ENCODE data around the gene TSC22D2.

DNA sequence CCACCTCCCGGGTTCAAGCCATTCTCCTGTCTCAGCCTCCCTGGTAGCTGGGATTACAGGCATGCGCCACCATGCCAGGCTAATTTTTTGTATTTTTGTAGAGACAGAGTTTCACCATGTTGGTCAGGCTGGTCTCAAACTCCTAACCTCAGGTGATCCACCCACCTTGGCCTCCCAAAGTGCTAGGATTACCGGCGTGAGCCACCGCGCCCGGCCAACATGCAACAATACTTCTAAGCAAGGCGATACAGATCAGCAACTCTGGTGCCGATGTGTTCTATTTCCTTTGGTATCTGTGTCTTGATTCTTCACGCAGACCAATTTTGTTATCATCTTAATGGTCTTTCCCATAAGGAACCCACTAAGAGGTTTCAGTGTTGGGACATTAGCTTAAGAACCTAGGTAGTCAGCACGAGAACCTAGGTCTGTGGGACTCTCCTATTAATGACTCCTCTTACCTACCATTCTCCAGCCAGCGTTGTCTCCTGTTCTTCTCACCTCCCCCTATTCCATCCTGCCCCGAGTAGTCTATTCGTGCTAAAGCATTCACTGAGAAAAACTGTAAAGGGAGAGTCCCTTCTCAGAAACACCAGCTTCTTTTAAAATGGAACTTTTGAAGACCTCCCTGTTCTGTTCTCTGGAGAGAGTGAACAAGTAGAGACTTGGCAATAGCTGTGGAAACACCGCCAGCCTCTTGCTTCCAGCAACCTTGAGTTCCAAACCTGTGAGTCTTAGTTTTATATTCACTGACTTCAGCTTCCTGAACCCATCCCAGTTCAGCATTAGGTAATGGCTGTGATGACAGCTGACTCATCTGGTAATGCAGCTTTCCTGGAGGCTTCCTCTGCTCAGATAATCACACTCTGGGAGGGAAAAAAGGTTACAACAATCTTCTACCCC is 61.2 kb downstream of the TSC22D2 start:
- TF ChIP-seq, protein P1, sequence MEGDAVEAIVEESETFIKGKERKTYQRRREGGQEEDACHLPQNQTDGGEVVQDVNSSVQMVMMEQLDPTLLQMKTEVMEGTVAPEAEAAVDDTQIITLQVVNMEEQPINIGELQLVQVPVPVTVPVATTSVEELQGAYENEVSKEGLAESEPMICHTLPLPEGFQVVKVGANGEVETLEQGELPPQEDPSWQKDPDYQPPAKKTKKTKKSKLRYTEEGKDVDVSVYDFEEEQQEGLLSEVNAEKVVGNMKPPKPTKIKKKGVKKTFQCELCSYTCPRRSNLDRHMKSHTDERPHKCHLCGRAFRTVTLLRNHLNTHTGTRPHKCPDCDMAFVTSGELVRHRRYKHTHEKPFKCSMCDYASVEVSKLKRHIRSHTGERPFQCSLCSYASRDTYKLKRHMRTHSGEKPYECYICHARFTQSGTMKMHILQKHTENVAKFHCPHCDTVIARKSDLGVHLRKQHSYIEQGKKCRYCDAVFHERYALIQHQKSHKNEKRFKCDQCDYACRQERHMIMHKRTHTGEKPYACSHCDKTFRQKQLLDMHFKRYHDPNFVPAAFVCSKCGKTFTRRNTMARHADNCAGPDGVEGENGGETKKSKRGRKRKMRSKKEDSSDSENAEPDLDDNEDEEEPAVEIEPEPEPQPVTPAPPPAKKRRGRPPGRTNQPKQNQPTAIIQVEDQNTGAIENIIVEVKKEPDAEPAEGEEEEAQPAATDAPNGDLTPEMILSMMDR (IDR thresholded peaks at IDR 0.05; ENCODE audit: low read depth, low read length) = no peak
- no peak for TF ChIP-seq POLR2A (IDR thresholded peaks at IDR 0.05; ENCODE audit: extremely low read depth, insufficient read length)
- TF ChIP-seq, protein P2, sequence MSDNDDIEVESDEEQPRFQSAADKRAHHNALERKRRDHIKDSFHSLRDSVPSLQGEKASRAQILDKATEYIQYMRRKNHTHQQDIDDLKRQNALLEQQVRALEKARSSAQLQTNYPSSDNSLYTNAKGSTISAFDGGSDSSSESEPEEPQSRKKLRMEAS (IDR thresholded peaks at IDR 0.05; ENCODE audit: low read depth, low read length) = no peak

Data from NB4 (cell line).